HEK293 (cell line): ENCODE data around the gene KRI1.

Experiments
- CTCF ChIA-PET: fragments of 350-600 bp; formaldehyde crosslinking; extraction: SDS; loops from one replicate; lab custom pipeline; 2021; ENCODE audit warnings: antibody characterized with exemption; lab: Yijun Ruan, JAX
- POLR2A ChIA-PET: fragments of 300-600 bp; formaldehyde crosslinking; extraction: SDS; loops from one replicate; lab custom pipeline; 2020; ENCODE audit warnings: antibody characterized with exemption, inconsistent platforms; lab: Yijun Ruan, JAX
- H3K27ac ChIP-seq: fragments of 200-500 bp; sonication (Bioruptor generic); 2 replicates; pipeline ENCODE4 v1.5.1; 2014; ENCODE audit warnings: low read depth, low read length, control low read depth, inconsistent platforms; ENCODE audit errors: extremely low read depth
- H3K36me3 ChIP-seq, 2 experiments: fragments of 200-500 bp in 1 of 2; sonication (Bioruptor generic) in 1 of 2; 1 replicate in 1 of 2; 2 replicates in 1 of 2; pipeline ENCODE4 v1.5.1; 2014 to 2017; ENCODE audit warnings: inconsistent platforms in 2 of 2, low read length in 2 of 2; ENCODE audit not compliant: control insufficient read depth in 2 of 2, insufficient read depth in 1 of 2
- H3K4me1 ChIP-seq: fragments of 200-500 bp; sonication (Bioruptor generic); 2 replicates; pipeline ENCODE4 v1.5.1; 2014; ENCODE audit warnings: mild to moderate bottlenecking, low read length, inconsistent platforms; ENCODE audit not compliant: control insufficient read depth, insufficient read depth
- H3K4me3 ChIP-seq: 2 replicates; pipeline ENCODE4 v1.5.1; 2011; ENCODE audit warnings: low read depth, mild to moderate bottlenecking, control low read depth, low read length, moderate library complexity
- H3K9me3 ChIP-seq: fragments of 200-500 bp; sonication (Bioruptor generic); 2 replicates; pipeline ENCODE4 v1.5.1; 2014; ENCODE audit warnings: low read depth, low read length, inconsistent platforms; ENCODE audit not compliant: control insufficient read depth, insufficient read depth
- EGR2 ChIP-seq: fragments of 450-650 bp; formaldehyde crosslinking; IDR thresholded peaks from 2 replicates; pipeline ENCODE4 v1.5.1; 2016; ENCODE audit warnings: low read depth, missing biosample characterization, missing genetic modification characterization
- GLIS1 ChIP-seq: fragments of 450-650 bp; formaldehyde crosslinking; IDR thresholded peaks from 2 replicates; pipeline ENCODE4 v1.5.1; 2016; ENCODE audit warnings: missing biosample characterization, missing genetic modification characterization
- KLF8 ChIP-seq: fragments of 450-650 bp; formaldehyde crosslinking; IDR thresholded peaks from 2 replicates; pipeline ENCODE4 v1.5.1; 2016; ENCODE audit warnings: missing biosample characterization, missing genetic modification characterization
- KLF9 ChIP-seq: fragments of 450-650 bp; formaldehyde crosslinking; IDR thresholded peaks from 2 replicates; pipeline ENCODE4 v1.5.1; 2016; ENCODE audit warnings: missing biosample characterization, missing genetic modification characterization, low read depth
- SCRT2 ChIP-seq: fragments of 450-650 bp; formaldehyde crosslinking; IDR thresholded peaks from 2 replicates; pipeline ENCODE4 v1.5.1; 2016; ENCODE audit warnings: missing biosample characterization, missing genetic modification characterization
- SP7 ChIP-seq: fragments of 450-650 bp; formaldehyde crosslinking; IDR thresholded peaks from 2 replicates; pipeline ENCODE4 v1.5.1; 2016; ENCODE audit warnings: missing biosample characterization, missing genetic modification characterization
- ZBTB8A ChIP-seq: fragments of 450-650 bp; formaldehyde crosslinking; IDR thresholded peaks from 2 replicates; pipeline ENCODE4 v1.5.1; 2016; ENCODE audit warnings: missing biosample characterization, missing genetic modification characterization
- ZEB2 ChIP-seq: fragments of 450-650 bp; formaldehyde crosslinking; IDR thresholded peaks from 2 replicates; pipeline ENCODE4 v1.5.1; 2016; ENCODE audit warnings: missing biosample characterization, missing genetic modification characterization
- ZFHX2 ChIP-seq: fragments of 450-650 bp; formaldehyde crosslinking; conservative IDR thresholded peaks from 2 replicates; pipeline ENCODE4 v1.5.1; 2016; ENCODE audit warnings: missing biosample characterization, missing genetic modification characterization
- ZIC2 ChIP-seq: fragments of 450-650 bp; formaldehyde crosslinking; IDR thresholded peaks from 2 replicates; pipeline ENCODE4 v1.5.1; 2016; ENCODE audit warnings: missing biosample characterization, missing genetic modification characterization
- ZNF114 ChIP-seq: fragments of 450-650 bp; formaldehyde crosslinking; IDR thresholded peaks from 2 replicates; pipeline ENCODE4 v1.5.0; 2017; ENCODE audit warnings: missing biosample characterization, missing genetic modification characterization
- ZNF157 ChIP-seq: fragments of 450-650 bp; formaldehyde crosslinking; IDR thresholded peaks from 2 replicates; pipeline ENCODE4 v1.5.1; 2016; ENCODE audit warnings: missing biosample characterization, missing genetic modification characterization
- ZNF391 ChIP-seq: fragments of 450-650 bp; formaldehyde crosslinking; IDR thresholded peaks from 2 replicates; pipeline ENCODE4 v1.5.1; 2016; ENCODE audit warnings: low read depth, missing biosample characterization, missing genetic modification characterization, borderline replicate concordance
- ZNF555 ChIP-seq: fragments of 450-650 bp; formaldehyde crosslinking; conservative IDR thresholded peaks from 2 replicates; pipeline ENCODE4 v1.5.1; 2017; ENCODE audit warnings: missing biosample characterization, mild to moderate bottlenecking, missing genetic modification characterization, inconsistent platforms
- ZNF670 ChIP-seq: fragments of 450-650 bp; formaldehyde crosslinking; IDR thresholded peaks from 2 replicates; pipeline ENCODE4 v1.5.1; 2016; ENCODE audit warnings: missing biosample characterization, missing genetic modification characterization, low read depth
- ZNF768 ChIP-seq: fragments of 450-650 bp; formaldehyde crosslinking; IDR thresholded peaks from 2 replicates; pipeline ENCODE4 v1.5.1; 2018; ENCODE audit warnings: missing biosample characterization, mild to moderate bottlenecking, missing genetic modification characterization
- ZNF792 ChIP-seq: fragments of 450-650 bp; formaldehyde crosslinking; IDR thresholded peaks from 2 replicates; pipeline ENCODE4 v1.5.1; 2016; ENCODE audit warnings: missing biosample characterization, missing genetic modification characterization
- ZNF830 ChIP-seq: fragments of 450-650 bp; IDR thresholded peaks from 2 replicates; pipeline ENCODE4 v1.5.0; 2018; ENCODE audit warnings: missing biosample characterization, missing genetic modification characterization, low read depth, mild to moderate bottlenecking, moderate library complexity
- ZXDB ChIP-seq: fragments of 450-650 bp; formaldehyde crosslinking; IDR thresholded peaks from 2 replicates; pipeline ENCODE4 v1.5.1; 2016; ENCODE audit warnings: missing biosample characterization, missing genetic modification characterization
- TF ChIP-seq, protein P1 (sequence below): fragments of 450-650 bp; formaldehyde crosslinking; IDR thresholded peaks from 2 replicates; pipeline ENCODE4 v1.5.1; 2016; ENCODE audit warnings: missing biosample characterization, missing genetic modification characterization
- TF ChIP-seq, protein P2 (sequence below): fragments of 450-650 bp; formaldehyde crosslinking; IDR thresholded peaks from 2 replicates; pipeline ENCODE4 v1.5.1; 2016; ENCODE audit warnings: missing biosample characterization, missing genetic modification characterization
- TF ChIP-seq, protein P3 (sequence below): fragments of 450-650 bp; formaldehyde crosslinking; IDR thresholded peaks from 2 replicates; pipeline ENCODE4 v1.5.1; 2016; ENCODE audit warnings: missing biosample characterization, missing genetic modification characterization
- TF ChIP-seq, protein P4 (sequence below): fragments of 450-650 bp; formaldehyde crosslinking; IDR thresholded peaks from 2 replicates; pipeline ENCODE4 v1.5.1; 2017; ENCODE audit warnings: missing biosample characterization, missing genetic modification characterization

KRI1 gene

DNA sequence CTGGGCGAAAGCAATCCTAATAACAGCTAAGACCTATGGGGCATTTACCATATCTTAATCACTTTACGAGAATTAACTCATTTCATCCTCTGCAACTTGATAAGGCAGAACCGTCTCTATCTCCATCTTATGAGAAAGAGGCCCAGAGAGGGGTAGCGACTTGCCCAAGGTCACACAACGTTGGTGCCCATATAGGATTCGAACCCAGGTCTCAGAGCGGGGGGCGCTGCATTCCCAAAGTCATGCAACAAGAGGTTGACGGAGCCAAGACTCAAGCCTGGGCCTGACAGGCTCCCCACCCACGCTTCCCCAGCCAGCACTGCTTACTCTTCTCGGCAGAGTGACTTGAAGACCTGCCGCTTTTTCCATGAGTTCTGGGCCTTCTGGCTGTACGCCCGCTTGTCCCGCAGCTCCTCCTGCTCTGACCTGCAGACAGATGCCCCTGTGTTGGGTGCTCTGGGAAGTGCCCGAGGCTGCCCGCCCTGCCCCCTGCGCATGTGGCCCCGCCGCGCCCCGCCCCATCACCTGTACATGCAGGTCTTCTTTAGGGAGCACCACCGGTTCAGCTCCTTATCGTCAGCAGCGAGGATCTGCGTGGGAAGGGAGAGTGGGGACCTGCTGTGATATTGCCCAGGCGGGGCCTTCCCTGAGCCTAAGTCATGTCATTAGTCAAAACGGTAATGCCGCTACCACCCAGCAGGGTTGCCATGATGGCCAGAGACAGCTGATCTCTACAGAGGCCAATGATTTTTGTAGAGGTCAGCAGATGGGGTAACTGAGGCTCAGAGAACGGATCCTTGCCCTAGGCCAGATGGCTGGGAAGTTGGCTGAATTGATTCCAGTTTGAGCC lies 10.8 kb downstream of the KRI1 start:
- Histone ChIP-seq H3K4me1 (no peaks in the 10 kb centered on the region), H3K9me3 (no peaks in the 10 kb centered on the region), H3K27ac (no peak overlapping the region), H3K4me3 (no peak overlapping the region), H3K36me3 (peaks cover 31 to 90% of the 10 kb centered on the region in 2 experiments; a peak in 2 of 3 replicates)
- POLR2A ChIA-PET = interaction anchor here (1.4 to 2.3 kb wide), 2 partner anchors 11 to 13 kb away, joined by 3 to 7 read pairs; partner anchors contain the start of genes CDKN2D and KRI1
- CTCF ChIA-PET = interaction anchor here (0.6 to 1.8 kb wide), 6 partner anchors 9 to 75 kb away, joined by 3 to 4 read pairs (median 3); no protein-coding TSS in a partner anchor
- TF ChIP-seq ZNF157 (tag by site-specific recombination) (no peak), ZNF768 (0 out of 2 replicates have a peak, but pooled peaks have one; percentile 30), ZNF830 (no peak), EGR2 (tag by site-specific recombination) (0 out of 2 replicates have a peak, but pooled peaks have one; percentile 3), ZFHX2 (tag by site-specific recombination) (peak; percentile 27; the same call in 1 of the 2 replicates), SCRT2 (tag by site-specific recombination) (no peak)

DNA sequence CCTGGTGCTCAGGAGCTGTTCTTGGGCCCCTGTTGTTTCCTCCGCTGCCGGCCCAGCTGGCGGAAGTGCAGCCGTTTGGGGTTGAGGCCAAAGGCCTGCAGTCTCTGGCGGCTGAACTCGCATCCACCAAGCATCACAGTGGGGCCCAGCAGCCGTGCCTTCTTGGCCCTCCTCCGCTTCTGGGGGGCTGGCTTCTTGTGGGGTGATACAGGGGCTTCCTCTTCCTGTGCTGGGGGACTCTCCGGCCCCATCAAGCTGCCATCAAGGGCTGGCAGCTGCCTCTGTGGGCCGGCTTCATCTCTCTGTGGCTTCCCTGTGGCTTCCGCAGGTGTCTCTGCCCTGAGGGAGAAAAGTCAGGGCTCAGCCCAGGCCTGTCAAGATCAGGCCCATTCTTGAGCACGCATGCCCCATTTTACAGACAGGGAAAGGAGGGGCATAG lies 11.8 kb downstream of the KRI1 start:
- Histone ChIP-seq H3K36me3 (peaks cover 31 to 89% of the 10 kb centered on the region in 2 experiments; a peak in 2 of 3 replicates), H3K27ac (no peak overlapping the region), H3K9me3 (no peaks in the 10 kb centered on the region), H3K4me1 (no peaks in the 10 kb centered on the region), H3K4me3 (no peak overlapping the region)
- TF ChIP-seq ZNF114 (tag by site-specific recombination) = no peak
- peak; percentile 68 for TF ChIP-seq SCRT2 (tag by site-specific recombination)
- TF ChIP-seq ZEB2 (tag by site-specific recombination) = no peak
- no peak for TF ChIP-seq ZNF670
- peak; percentile 20; the same call in 1 of the 2 replicates for TF ChIP-seq ZIC2 (tag by site-specific recombination)
- CTCF ChIA-PET = interaction anchor here (0.6 to 1.4 kb wide), 7 partner anchors 10 to 129 kb away, joined by 3 to 4 read pairs (median 3); no protein-coding TSS in a partner anchor
- POLR2A ChIA-PET = interaction anchor here (0.5 to 2.3 kb wide), 4 partner anchors 8 to 71 kb away, joined by 3 to 14 read pairs (median 6); partner anchors contain the start of genes ATG4D and CDKN2D

DNA sequence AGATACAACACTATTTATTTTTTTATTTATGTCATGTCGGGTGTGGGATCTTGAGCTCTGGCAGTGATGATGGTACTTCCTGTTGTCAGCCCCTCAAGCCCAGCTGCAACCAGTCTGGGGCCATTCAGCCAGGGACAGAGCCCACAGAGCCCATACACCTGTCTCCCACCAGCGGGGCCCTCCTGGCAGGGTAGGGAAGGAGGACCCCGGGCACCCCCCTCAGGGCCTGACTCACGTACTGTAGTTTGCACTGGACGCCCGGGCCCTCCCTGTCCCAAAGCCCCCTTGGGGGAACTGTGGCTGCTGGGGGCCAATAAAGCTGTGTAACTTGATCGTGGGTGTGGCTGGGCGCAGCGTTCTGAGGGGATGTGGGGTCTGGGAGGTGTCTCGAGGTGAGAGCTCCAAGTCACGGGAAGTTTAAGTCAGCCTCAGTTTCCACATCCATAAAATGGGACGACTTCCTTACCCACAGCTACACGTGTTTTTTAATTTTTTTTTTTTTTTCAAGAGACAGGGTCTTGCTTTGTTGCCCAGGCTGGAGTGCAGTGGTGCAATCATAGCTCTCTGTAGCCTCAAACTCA lies 12.6 kb downstream of the KRI1 start:
- CTCF ChIA-PET = interaction anchor here (0.6 to 4.0 kb wide), 12 partner anchors 10 to 149 kb away, joined by 3 to 16 read pairs (median 3); no protein-coding TSS in a partner anchor
- no peak overlapping the region for H3K27ac ChIP-seq
- TF ChIP-seq, protein P1, sequence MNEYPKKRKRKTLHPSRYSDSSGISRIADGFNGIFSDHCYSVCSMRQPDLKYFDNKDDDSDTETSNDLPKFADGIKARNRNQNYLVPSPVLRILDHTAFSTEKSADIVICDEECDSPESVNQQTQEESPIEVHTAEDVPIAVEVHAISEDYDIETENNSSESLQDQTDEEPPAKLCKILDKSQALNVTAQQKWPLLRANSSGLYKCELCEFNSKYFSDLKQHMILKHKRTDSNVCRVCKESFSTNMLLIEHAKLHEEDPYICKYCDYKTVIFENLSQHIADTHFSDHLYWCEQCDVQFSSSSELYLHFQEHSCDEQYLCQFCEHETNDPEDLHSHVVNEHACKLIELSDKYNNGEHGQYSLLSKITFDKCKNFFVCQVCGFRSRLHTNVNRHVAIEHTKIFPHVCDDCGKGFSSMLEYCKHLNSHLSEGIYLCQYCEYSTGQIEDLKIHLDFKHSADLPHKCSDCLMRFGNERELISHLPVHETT (tag by site-specific recombination) = peak; percentile 67
- TF ChIP-seq KLF8 (tag by site-specific recombination) (peak; percentile 67), ZNF792 (tag by site-specific recombination) (no peak), SP7 (0 out of 2 replicates have a peak, but pooled peaks have one; percentile 19), GLIS1 (tag by site-specific recombination) (peak; percentile 64), ZBTB8A (tag by site-specific recombination) (0 out of 2 replicates have a peak, but pooled peaks have one; percentile 34), KLF9 (tag by site-specific recombination) (0 out of 2 replicates have a peak, but pooled peaks have one; percentile 15), ZXDB (no peak), ZNF555 (no peak), ZNF391 (tag by site-specific recombination) (peak; percentile 58; the same call in 1 of the 2 replicates)
- TF ChIP-seq, protein P2, sequence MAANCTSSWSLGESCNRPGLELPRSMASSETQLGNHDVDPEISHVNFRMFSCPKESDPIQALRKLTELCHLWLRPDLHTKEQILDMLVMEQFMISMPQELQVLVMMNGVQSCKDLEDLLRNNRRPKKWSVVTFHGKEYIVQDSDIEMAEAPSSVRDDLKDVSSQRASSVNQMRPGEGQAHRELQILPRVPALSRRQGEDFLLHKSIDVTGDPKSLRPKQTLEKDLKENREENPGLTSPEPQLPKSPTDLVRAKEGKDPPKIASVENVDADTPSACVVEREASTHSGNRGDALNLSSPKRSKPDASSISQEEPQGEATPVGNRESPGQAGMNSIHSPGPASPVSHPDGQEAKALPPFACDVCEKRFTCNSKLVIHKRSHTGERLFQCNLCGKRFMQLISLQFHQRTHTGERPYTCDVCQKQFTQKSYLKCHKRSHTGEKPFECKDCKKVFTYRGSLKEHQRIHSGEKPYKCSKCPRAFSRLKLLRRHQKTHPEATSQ = 0 out of 2 replicates have a peak, but pooled peaks have one; percentile 60
- TF ChIP-seq, protein P3, sequence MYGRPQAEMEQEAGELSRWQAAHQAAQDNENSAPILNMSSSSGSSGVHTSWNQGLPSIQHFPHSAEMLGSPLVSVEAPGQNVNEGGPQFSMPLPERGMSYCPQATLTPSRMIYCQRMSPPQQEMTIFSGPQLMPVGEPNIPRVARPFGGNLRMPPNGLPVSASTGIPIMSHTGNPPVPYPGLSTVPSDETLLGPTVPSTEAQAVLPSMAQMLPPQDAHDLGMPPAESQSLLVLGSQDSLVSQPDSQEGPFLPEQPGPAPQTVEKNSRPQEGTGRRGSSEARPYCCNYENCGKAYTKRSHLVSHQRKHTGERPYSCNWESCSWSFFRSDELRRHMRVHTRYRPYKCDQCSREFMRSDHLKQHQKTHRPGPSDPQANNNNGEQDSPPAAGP (tag by site-specific recombination) = 0 out of 2 replicates have a peak, but pooled peaks have one; percentile 18
- TF ChIP-seq, protein P4, sequence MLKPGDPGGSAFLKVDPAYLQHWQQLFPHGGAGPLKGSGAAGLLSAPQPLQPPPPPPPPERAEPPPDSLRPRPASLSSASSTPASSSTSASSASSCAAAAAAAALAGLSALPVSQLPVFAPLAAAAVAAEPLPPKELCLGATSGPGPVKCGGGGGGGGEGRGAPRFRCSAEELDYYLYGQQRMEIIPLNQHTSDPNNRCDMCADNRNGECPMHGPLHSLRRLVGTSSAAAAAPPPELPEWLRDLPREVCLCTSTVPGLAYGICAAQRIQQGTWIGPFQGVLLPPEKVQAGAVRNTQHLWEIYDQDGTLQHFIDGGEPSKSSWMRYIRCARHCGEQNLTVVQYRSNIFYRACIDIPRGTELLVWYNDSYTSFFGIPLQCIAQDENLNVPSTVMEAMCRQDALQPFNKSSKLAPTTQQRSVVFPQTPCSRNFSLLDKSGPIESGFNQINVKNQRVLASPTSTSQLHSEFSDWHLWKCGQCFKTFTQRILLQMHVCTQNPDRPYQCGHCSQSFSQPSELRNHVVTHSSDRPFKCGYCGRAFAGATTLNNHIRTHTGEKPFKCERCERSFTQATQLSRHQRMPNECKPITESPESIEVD (tag by site-specific recombination) = no peak

More for the DNA sequence above, 12.6 kb downstream of the KRI1 start:
- POLR2A ChIA-PET = interaction anchor here (0.8 to 2.2 kb wide), 9 partner anchors 8 to 283 kb away, joined by 3 to 14 read pairs (median 3); partner anchors contain the start of genes ATG4D, CDC37, CDKN2D and KRI1
- H3K36me3 ChIP-seq = peaks cover 26 to 91% of the 10 kb centered on the region in 2 experiments; a peak in 2 of 3 replicates
- no peaks in the 10 kb centered on the region for H3K9me3 ChIP-seq
- H3K4me3 ChIP-seq = no peak overlapping the region
- H3K4me1 ChIP-seq = no peaks in the 10 kb centered on the region
